Thyroid gland (tissue), 4 donors: Measurements from ENCODE around the gene KY.
"Not testable (repeated sequence)": the region's sequence is repeated elsewhere in the genome, so short reads cannot be mapped to it uniquely, and the experiment has no call there.

Source experiments
- CTCF ChIP-seq, 6 experiments: fragments of 200-600 bp in 3 of 6; fragments of 450-650 bp in 3 of 6; sonication (generic) in 3 of 6; IDR thresholded peaks; one replicate each; pipeline ENCODE4 v1.5.1; 2016 to 2019; ENCODE audit warnings: antibody characterized with exemption in 6 of 6, mild to moderate bottlenecking in 2 of 6, inconsistent platforms in 1 of 6, moderate library complexity in 1 of 6
- POLR2A ChIP-seq, 2 donors: fragments of 450-650 bp; IDR thresholded peaks; one replicate each; pipeline ENCODE4 v1.6.1; 2017; ENCODE audit warnings: antibody characterized with exemption in 2 of 2, mild to moderate bottlenecking in 2 of 2, moderate library complexity in 1 of 2

DNA sequence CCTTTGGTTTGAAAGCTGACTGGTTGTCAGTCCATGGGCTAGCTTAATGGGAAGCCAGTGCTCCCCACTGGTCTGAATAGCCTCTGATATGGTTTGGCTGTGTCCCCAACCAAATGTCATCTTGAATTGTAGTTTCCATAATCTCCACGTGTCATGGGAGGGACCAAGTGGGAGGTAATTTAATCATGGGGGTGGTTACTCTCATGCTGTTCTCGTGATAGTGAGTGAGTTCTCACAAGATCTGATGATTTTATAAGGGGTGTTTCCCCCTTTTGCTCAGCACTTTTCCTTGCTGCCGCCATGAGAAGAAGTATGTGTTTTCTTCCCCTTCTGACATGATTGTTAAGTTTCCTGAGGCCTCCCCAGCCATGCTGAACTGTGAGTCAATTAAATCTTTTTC lies 55.8 kb downstream of the KY start:
- TF ChIP-seq CTCF, POLR2A (IDR thresholded peaks at IDR 0.05): not testable (repeated sequence)
